Neural progenitor cell (in vitro differentiated cells): ENCODE data around the gene PARVG.

Experiments used
- CTCF ChIP-seq: fragments of 200-600 bp; sonication (generic); IDR thresholded peaks from 2 replicates; pipeline ENCODE4 v1.5.1; 2017; ENCODE audit warnings: antibody characterized with exemption, mild to moderate bottlenecking
- EZH2 ChIP-seq: fragments of 200-600 bp; sonication (generic); IDR thresholded peaks from 2 replicates; pipeline ENCODE4 v1.6.1; 2017; ENCODE audit warnings: antibody characterized with exemption, mild to moderate bottlenecking, moderate library complexity
- EZH2phosphoT487 ChIP-seq: fragments of 200-600 bp; sonication (generic); IDR thresholded peaks from 2 replicates; pipeline ENCODE4 v1.6.1; 2017; ENCODE audit warnings: antibody characterized with exemption

GRCh38 chr22:44170470-44170869, 10.3 kb upstream of the PARVG start:
- no peak for TF ChIP-seq CTCF
- TF ChIP-seq EZH2phosphoT487 = no peak
- no peak for TF ChIP-seq EZH2
